Type B pancreatic cell (in vitro differentiated cells): ENCODE data around the gene PKP4. TPM values are rescaled to one million over a fixed set of nuclear protein-coding genes. Genes with fewer than 3 reads are reported as not detected.

Experiments
- DNase-seq: peaks from one replicate; pipeline ENCODE4 v3.0.0; 2021; ENCODE audit warnings: mixed read lengths; ENCODE audit not compliant: unreplicated experiment; ENCODE audit errors: extremely low spot score
- H3K27ac Mint-ChIP-seq: 2 replicates; pipeline ENCODE4 v1.8.0; 2021; ENCODE audit warnings: mild to moderate bottlenecking, mixed read lengths
- H3K27me3 Mint-ChIP-seq: 2 replicates; pipeline ENCODE4 v1.8.0; 2021; ENCODE audit warnings: mixed read lengths
- H3K36me3 Mint-ChIP-seq: 2 replicates; pipeline ENCODE4 v1.8.0; 2021; ENCODE audit warnings: mixed read lengths
- H3K4me1 Mint-ChIP-seq: one replicate; pipeline ENCODE4 v1.8.0; 2021; ENCODE audit warnings: mixed read lengths; ENCODE audit not compliant: unreplicated experiment
- H3K4me3 Mint-ChIP-seq: 2 replicates; pipeline ENCODE4 v1.8.0; 2021; ENCODE audit warnings: mild to moderate bottlenecking, mixed read lengths
- H3K9me3 Mint-ChIP-seq: 2 replicates; pipeline ENCODE4 v1.8.0; 2021; ENCODE audit warnings: mixed read lengths
- CTCF ChIP-seq: fragments of 200-600 bp; sonication (generic); conservative IDR thresholded peaks from 2 replicates; pipeline ENCODE4 v1.5.0; 2021; ENCODE audit warnings: antibody characterized with exemption, mild to moderate bottlenecking
- total RNA-seq: library from RNA; stranded (reverse); gene quantifications from 2 replicates; pipeline ENCODE4 v1.2.1, GENCODE V29; 2021; ENCODE audit warnings: low replicate concordance

The PKP4 gene
- total RNA-seq, 1 donor from 2014 or later: 73.6 TPM

GRCh38 chr2:158553257-158553656, 96.5 kb downstream of the PKP4 start:
- Mint-ChIP-seq H3K27ac (no peak overlapping the region), H3K9me3 (no peaks in the 10 kb centered on the region), H3K36me3 (peaks cover 29% of the 10 kb centered on the region), H3K4me3 (no peak overlapping the region), H3K27me3 (no peaks in the 10 kb centered on the region), H3K4me1 (no peaks in the 10 kb centered on the region)
- DNase-seq: no peak
- TF ChIP-seq CTCF: no peak

GRCh38 chr2:158554996-158555395, 98.2 kb downstream of the PKP4 start:
- no peaks in the 10 kb centered on the region for H3K27me3 Mint-ChIP-seq
- H3K36me3 Mint-ChIP-seq: peaks cover 29% of the 10 kb centered on the region
- no peak for TF ChIP-seq CTCF
- no peaks in the 10 kb centered on the region for H3K4me1 Mint-ChIP-seq
- no peak for DNase-seq
- no peak overlapping the region for H3K4me3 Mint-ChIP-seq
- H3K9me3 Mint-ChIP-seq: no peaks in the 10 kb centered on the region
- no peak overlapping the region for H3K27ac Mint-ChIP-seq

GRCh38 chr2:158556124-158556523, 99.4 kb downstream of the PKP4 start:
- no peak for TF ChIP-seq CTCF

GRCh38 chr2:158557752-158558151, 101.0 kb downstream of the PKP4 start:
- Mint-ChIP-seq H3K36me3 (peaks cover 22% of the 10 kb centered on the region), H3K4me3 (no peak overlapping the region), H3K9me3 (no peaks in the 10 kb centered on the region), H3K27me3 (no peaks in the 10 kb centered on the region), H3K27ac (no peak overlapping the region), H3K4me1 (no peaks in the 10 kb centered on the region)
- no peak for DNase-seq
- no peak for TF ChIP-seq CTCF

More at GRCh38 chr2:158556124-158556523, 99.4 kb downstream of the PKP4 start:
- H3K27ac Mint-ChIP-seq: no peak overlapping the region
- no peaks in the 10 kb centered on the region for H3K4me1 Mint-ChIP-seq
- no peaks in the 10 kb centered on the region for H3K27me3 Mint-ChIP-seq
- H3K36me3 Mint-ChIP-seq: peaks cover 28% of the 10 kb centered on the region
- no peak for DNase-seq
- no peak overlapping the region for H3K4me3 Mint-ChIP-seq
- no peaks in the 10 kb centered on the region for H3K9me3 Mint-ChIP-seq

- H3K9me3 Mint-ChIP-seq: no peaks in the 10 kb centered on the region
- no peak for DNase-seq
- H3K27me3 Mint-ChIP-seq: no peaks in the 10 kb centered on the region
- H3K4me3 Mint-ChIP-seq: no peak overlapping the region
- no peaks in the 10 kb centered on the region for H3K4me1 Mint-ChIP-seq
- H3K27ac Mint-ChIP-seq: no peak overlapping the region
- H3K36me3 Mint-ChIP-seq: peaks cover 15% of the 10 kb centered on the region
- TF ChIP-seq CTCF: no peak
Observed at GRCh38 chr2:158559252-158559651, 102.5 kb downstream of the PKP4 start.

- Mint-ChIP-seq H3K27ac (no peak overlapping the region), H3K36me3 (peaks cover 11% of the 10 kb centered on the region), H3K9me3 (no peaks in the 10 kb centered on the region), H3K4me3 (no peak overlapping the region), H3K27me3 (no peaks in the 10 kb centered on the region), H3K4me1 (no peaks in the 10 kb centered on the region)
- TF ChIP-seq CTCF: no peak
- DNase-seq: no peak
Observed at GRCh38 chr2:158560259-158560658, 103.5 kb downstream of the PKP4 start.
